IMR-90 (cell line): ENCODE results near the gene BLTP1. TPM values are rescaled to one million over a fixed set of nuclear protein-coding genes. Genes with fewer than 3 reads are reported as not detected.

Experiments
- ATAC-seq: fragments of 200-7000 bp; cut with Tn5 transposase; 2 replicates; pipeline ENCODE4 v1.9.1; 2020; ENCODE audit warnings: low read depth, mild to moderate bottlenecking, moderate library complexity
- BruUV-seq: library from RNA; stranded (reverse); fragments of 400-500 nt; replicated peaks from 2 replicates; lab custom pipeline; 2021; lab: Mats Ljungman, UMichigan
- CTCF ChIA-PET: fragments of 300-600 bp; formaldehyde crosslinking; extraction: SDS; loops from one replicate; lab custom pipeline; 2021; ENCODE audit warnings: antibody characterized with exemption; lab: Yijun Ruan, JAX
- POLR2A ChIA-PET: fragments of 300-600 bp; sonication (Branson Sonifier 250); formaldehyde crosslinking; loops from one replicate; lab custom pipeline; 2022; ENCODE audit warnings: antibody characterized with exemption; ENCODE audit not compliant: unreplicated experiment; lab: Charles Lee
- DNase-seq: peaks from one replicate; pipeline ENCODE4 v3.0.0; 2013
- H2AFZ ChIP-seq: replicated peaks from 2 replicates; pipeline ENCODE3; 2013; ENCODE audit warnings: low read length, mild to moderate bottlenecking; ENCODE audit not compliant: poor library complexity
- H2AK5ac ChIP-seq: 2 replicates; pipeline ENCODE4 v1.6.1; 2013; ENCODE audit warnings: low read depth, low read length, inconsistent platforms
- H2AK9ac ChIP-seq: replicated peaks from 2 replicates; pipeline ENCODE3; 2013; ENCODE audit warnings: mild to moderate bottlenecking, low read depth, low read length, moderate library complexity; ENCODE audit not compliant: poor library complexity
- H2BK120ac ChIP-seq: 2 replicates; pipeline ENCODE4 v1.6.1; 2013; ENCODE audit warnings: low read depth, low read length, inconsistent platforms
- H2BK15ac ChIP-seq: 3 replicates; pipeline ENCODE4 v1.6.1; 2013; ENCODE audit warnings: low read depth, low read length, inconsistent platforms
- H2BK20ac ChIP-seq: 2 replicates; pipeline ENCODE4 v1.6.1; 2013; ENCODE audit warnings: low read depth, mild to moderate bottlenecking, inconsistent platforms, low read length, moderate library complexity
- H2BK5ac ChIP-seq: 2 replicates; pipeline ENCODE4 v1.6.1; 2013; ENCODE audit warnings: mild to moderate bottlenecking, low read depth, low read length, inconsistent platforms; ENCODE audit not compliant: poor library complexity, severe bottlenecking
- H3K14ac ChIP-seq: replicated peaks from 2 replicates; pipeline ENCODE4 v1.6.1; 2013; ENCODE audit warnings: low read depth, low read length, inconsistent platforms
- H3K18ac ChIP-seq: 2 replicates; pipeline ENCODE4 v1.6.1; 2013; ENCODE audit warnings: low read depth, low read length, control low read depth
- H3K23ac ChIP-seq: 2 replicates; pipeline ENCODE4 v1.6.1; 2013; ENCODE audit warnings: low read depth, low read length, inconsistent platforms
- H3K27ac ChIP-seq: 2 replicates; pipeline ENCODE4 v1.5.1; 2013; ENCODE audit warnings: mild to moderate bottlenecking, control low read depth, low read length; ENCODE audit not compliant: insufficient read depth
- H3K27me3 ChIP-seq: 2 replicates; pipeline ENCODE4 v1.6.1; 2013; ENCODE audit warnings: low read length; ENCODE audit not compliant: control insufficient read depth, insufficient read depth
- H3K36me3 ChIP-seq: 2 replicates; pipeline ENCODE4 v1.6.1; 2013; ENCODE audit warnings: low read length, mixed read lengths; ENCODE audit not compliant: control insufficient read depth, insufficient read depth
- H3K4ac ChIP-seq: 2 replicates; pipeline ENCODE4 v1.6.1; 2013; ENCODE audit warnings: low read depth, low read length, inconsistent platforms
- H3K4me1 ChIP-seq: 2 replicates; pipeline ENCODE4 v1.6.1; 2013; ENCODE audit warnings: low read length, mixed read lengths; ENCODE audit not compliant: control insufficient read depth, insufficient read depth
- H3K4me2 ChIP-seq: 2 replicates; pipeline ENCODE4 v1.6.1; 2013; ENCODE audit warnings: low read depth, mild to moderate bottlenecking, control low read depth, low read length, moderate library complexity
- H3K4me3 ChIP-seq: 2 replicates; pipeline ENCODE4 v1.5.1; 2013; ENCODE audit warnings: low read depth, mild to moderate bottlenecking, control low read depth, low read length, moderate library complexity; ENCODE audit not compliant: insufficient read depth
- H3K56ac ChIP-seq: 2 replicates; pipeline ENCODE4 v1.6.1; 2013; ENCODE audit warnings: low read length, inconsistent platforms; ENCODE audit not compliant: insufficient read depth; ENCODE audit errors: extremely low read depth
- H3K79me1 ChIP-seq, 2 experiments: 2 replicates each; pipeline ENCODE4 v1.6.1; 2013; ENCODE audit warnings: low read length in 2 of 2, inconsistent platforms in 1 of 2, low read depth in 1 of 2
- H3K9ac ChIP-seq: 2 replicates; pipeline ENCODE4 v1.6.1; 2013; ENCODE audit warnings: low read depth, low read length, control low read depth
- H3K9me1 ChIP-seq: 2 replicates; pipeline ENCODE4 v1.6.1; 2013; ENCODE audit warnings: low read length, inconsistent platforms; ENCODE audit not compliant: insufficient read depth
- H3K9me3 ChIP-seq: 2 replicates; pipeline ENCODE4 v1.6.1; 2013; ENCODE audit warnings: low read length; ENCODE audit not compliant: control insufficient read depth, insufficient read depth
- H4K20me1 ChIP-seq: 2 replicates; pipeline ENCODE4 v1.6.1; 2013; ENCODE audit warnings: low read length, inconsistent platforms; ENCODE audit not compliant: insufficient read depth
- H4K5ac ChIP-seq: 2 replicates; pipeline ENCODE4 v1.6.1; 2013; ENCODE audit warnings: mild to moderate bottlenecking, low read depth, low read length, control low read depth
- H4K8ac ChIP-seq, 2 experiments: 2 replicates each; pipeline ENCODE4 v1.6.1; 2013; ENCODE audit warnings: low read depth in 2 of 2, low read length in 2 of 2, control low read depth in 1 of 2, inconsistent platforms in 1 of 2
- H4K91ac ChIP-seq: 2 replicates; pipeline ENCODE4 v1.6.1; 2013; ENCODE audit warnings: low read depth, low read length, inconsistent platforms; ENCODE audit not compliant: insufficient read depth
- BHLHE40 ChIP-seq: fragments of 150-350 bp; IDR thresholded peaks from 2 replicates; pipeline ENCODE4 v1.6.1; 2016; ENCODE audit warnings: mild to moderate bottlenecking, low read depth, low read length
- CEBPB ChIP-seq: IDR thresholded peaks from 2 replicates; pipeline ENCODE4 v1.6.1; 2012; ENCODE audit warnings: low read depth, low read length, improper control_type of control experiment
- FOS ChIP-seq: fragments of 150-350 bp; IDR thresholded peaks from 2 replicates; pipeline ENCODE4 v1.6.1; 2016; ENCODE audit warnings: low read depth, low read length
- MAFK ChIP-seq: IDR thresholded peaks from 2 replicates; pipeline ENCODE4 v1.6.1; 2012; ENCODE audit warnings: low read depth, low read length, improper control_type of control experiment
- MXI1 ChIP-seq: IDR thresholded peaks from 2 replicates; pipeline ENCODE4 v1.6.1; 2012; ENCODE audit warnings: low read depth, mild to moderate bottlenecking, low read length, moderate library complexity, borderline replicate concordance
- NFE2L2 ChIP-seq: fragments of 150-350 bp; IDR thresholded peaks from 2 replicates; pipeline ENCODE4 v1.6.1; 2016; ENCODE audit warnings: low read depth, mild to moderate bottlenecking, low read length
- POLR2A ChIP-seq: IDR thresholded peaks from 2 replicates; pipeline ENCODE4 v1.6.1; 2012; ENCODE audit warnings: mild to moderate bottlenecking, low read depth, low read length
- RAD21 ChIP-seq: IDR thresholded peaks from 2 replicates; pipeline ENCODE4 v1.6.1; 2012; ENCODE audit warnings: low read length, improper control_type of control experiment
- RCOR1 ChIP-seq: IDR thresholded peaks from 2 replicates; pipeline ENCODE4 v1.6.1; 2012; ENCODE audit warnings: mild to moderate bottlenecking, low read length, improper control_type of control experiment; ENCODE audit not compliant: insufficient replicate concordance
- SMC3 ChIP-seq: fragments of 150-350 bp; IDR thresholded peaks from 2 replicates; pipeline ENCODE4 v1.6.1; 2016; ENCODE audit warnings: low read depth, mild to moderate bottlenecking, antibody characterized with exemption, low read length, moderate library complexity
- WGBS, 2 experiments: methylation state at CpG; one replicate each; pipeline versions ENCODE4 v1.1.5 to v1.1.7; 2013; ENCODE audit warnings: missing lambda C conversion rate in 2 of 2; ENCODE audit not compliant: insufficient read length in 1 of 2; ENCODE audit errors: extremely low coverage in 2 of 2; 5-methylcytosine and 5-hydroxymethylcytosine counted together
- dilution Hi-C: fragments of 300-500 bp; cut with HindIII; formaldehyde crosslinking; loops from one replicate; pipeline ENCODE4 v1.14.3; 2018; ENCODE audit warnings: low sequenced_read_pairs; ENCODE audit not compliant: unreplicated experiment
- in situ Hi-C: fragments of 300-500 bp; cut with MboI; formaldehyde crosslinking; loops from 3 replicates; pipeline ENCODE4 v1.14.3; 2019; ENCODE audit warnings: low sequenced_read_pairs, inconsistent platforms, mixed read lengths
- intact Hi-C: fragments of 100-400 bp; cut with micrococcal nuclease; formaldehyde crosslinking; loops from 2 replicates; pipeline ENCODE4 v1.10.0; 2022
- polyA plus RNA-seq, 3 experiments: library from polyadenylated mRNA; depleted of rRNA; stranded (reverse); fragments of >200 nt; gene quantifications; 2 replicates each; pipeline ENCODE4 v1.2.3, GENCODE V29; 2012; ENCODE audit warnings: low replicate concordance in 1 of 3
- total RNA-seq: library from RNA; depleted of rRNA; stranded (reverse); fragments of >200 nt; gene quantifications from 2 replicates; pipeline ENCODE4 v1.2.3, GENCODE V29; 2012
- TF ChIP-seq, protein P1 (sequence below): fragments of 150-350 bp; IDR thresholded peaks from 2 replicates; pipeline ENCODE4 v1.6.1; 2017; ENCODE audit warnings: mild to moderate bottlenecking, antibody characterized with exemption, low read length, low read depth
- TF ChIP-seq, protein P2 (sequence below): conservative IDR thresholded peaks from 2 replicates; pipeline ENCODE4 v1.5.1; 2012; ENCODE audit warnings: mild to moderate bottlenecking, low read depth, low read length, improper control_type of control experiment

BLTP1 gene
- total and polyA plus RNA-seq, 2 of the 4 experiments (the other 2 are of a cell fraction), result 18.9 to 92.7 TPM

DNA sequence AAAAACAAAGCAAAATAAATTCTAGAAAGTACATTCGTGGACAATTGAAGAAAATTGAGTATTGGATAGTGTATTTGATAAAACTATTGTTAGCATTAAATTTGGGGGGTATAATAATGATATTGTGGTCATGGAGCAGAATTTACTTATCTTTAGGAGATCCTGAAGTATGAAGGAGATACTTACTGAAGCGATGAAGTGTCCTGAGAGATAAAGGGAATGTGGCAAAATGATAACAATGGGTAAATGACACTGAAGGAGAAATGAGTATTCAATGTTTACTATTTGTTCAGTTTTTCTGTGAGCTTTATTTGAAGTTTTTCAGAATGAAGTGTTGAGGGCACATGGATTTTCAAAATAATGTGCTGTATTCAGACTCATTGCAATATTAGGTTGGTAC lies 30.0 kb upstream of the BLTP1 start:
- Histone ChIP-seq H2BK15ac (no peak overlapping the region), H3K23ac (no peak overlapping the region), H3K56ac (no peak overlapping the region), H3K36me3 (no peaks in the 10 kb centered on the region), H4K91ac (no peak overlapping the region), H3K4ac (no peak overlapping the region), H3K14ac (no peak overlapping the region), H2AK9ac (no peak overlapping the region), H3K27me3 (no peaks in the 10 kb centered on the region), H3K9me3 (no peaks in the 10 kb centered on the region), H3K9ac (no peak overlapping the region), H2AK5ac (no peak overlapping the region), H3K27ac (no peak overlapping the region), H3K79me1 (no peaks in the 10 kb centered on the region), H3K18ac (no peak overlapping the region), H2BK20ac (no peak overlapping the region), H4K5ac (no peak overlapping the region), H3K4me3 (no peak overlapping the region), H4K8ac (no peak overlapping the region), H3K4me2 (no peak overlapping the region), H2AFZ (no peak overlapping the region), H3K9me1 (no peaks in the 10 kb centered on the region), H3K4me1 (no peaks in the 10 kb centered on the region), H4K20me1 (no peaks in the 10 kb centered on the region), H2BK5ac (no peak overlapping the region), H2BK120ac (no peak overlapping the region)
- intact Hi-C loops, result no loop called here
- ATAC-seq (no peak), DNase-seq (no peak)
- TF ChIP-seq MAFK (no peak), SMC3 (no peak), POLR2A (no peak), RCOR1 (no peak), BHLHE40 (no peak), CEBPB (no peak), MXI1 (no peak), NFE2L2 (no peak), RAD21 (no peak), FOS (no peak)
- TF ChIP-seq, protein P1, sequence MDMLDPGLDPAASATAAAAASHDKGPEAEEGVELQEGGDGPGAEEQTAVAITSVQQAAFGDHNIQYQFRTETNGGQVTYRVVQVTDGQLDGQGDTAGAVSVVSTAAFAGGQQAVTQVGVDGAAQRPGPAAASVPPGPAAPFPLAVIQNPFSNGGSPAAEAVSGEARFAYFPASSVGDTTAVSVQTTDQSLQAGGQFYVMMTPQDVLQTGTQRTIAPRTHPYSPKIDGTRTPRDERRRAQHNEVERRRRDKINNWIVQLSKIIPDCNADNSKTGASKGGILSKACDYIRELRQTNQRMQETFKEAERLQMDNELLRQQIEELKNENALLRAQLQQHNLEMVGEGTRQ, result no peak
- TF ChIP-seq, protein P2, sequence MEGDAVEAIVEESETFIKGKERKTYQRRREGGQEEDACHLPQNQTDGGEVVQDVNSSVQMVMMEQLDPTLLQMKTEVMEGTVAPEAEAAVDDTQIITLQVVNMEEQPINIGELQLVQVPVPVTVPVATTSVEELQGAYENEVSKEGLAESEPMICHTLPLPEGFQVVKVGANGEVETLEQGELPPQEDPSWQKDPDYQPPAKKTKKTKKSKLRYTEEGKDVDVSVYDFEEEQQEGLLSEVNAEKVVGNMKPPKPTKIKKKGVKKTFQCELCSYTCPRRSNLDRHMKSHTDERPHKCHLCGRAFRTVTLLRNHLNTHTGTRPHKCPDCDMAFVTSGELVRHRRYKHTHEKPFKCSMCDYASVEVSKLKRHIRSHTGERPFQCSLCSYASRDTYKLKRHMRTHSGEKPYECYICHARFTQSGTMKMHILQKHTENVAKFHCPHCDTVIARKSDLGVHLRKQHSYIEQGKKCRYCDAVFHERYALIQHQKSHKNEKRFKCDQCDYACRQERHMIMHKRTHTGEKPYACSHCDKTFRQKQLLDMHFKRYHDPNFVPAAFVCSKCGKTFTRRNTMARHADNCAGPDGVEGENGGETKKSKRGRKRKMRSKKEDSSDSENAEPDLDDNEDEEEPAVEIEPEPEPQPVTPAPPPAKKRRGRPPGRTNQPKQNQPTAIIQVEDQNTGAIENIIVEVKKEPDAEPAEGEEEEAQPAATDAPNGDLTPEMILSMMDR, result no peak
- dilution Hi-C loops, result no loop called here
- no TSS peak for BruUV-seq
- 89% methylated on average over 1 of the region's 2 CpGs; no CpG with 5 or more reads in 1 of the 2 experiments for WGBS, 2 experiments
- in situ Hi-C loops, result no loop called here
- CTCF ChIA-PET, result interaction anchor here (0.7 kb wide), 1 partner anchor 38 kb away, joined by 3 read pairs; no protein-coding TSS in a partner anchor
- POLR2A ChIA-PET, result no interaction called here
